Hepatocyte (in vitro differentiated cells): ENCODE data around the gene SLFNL1. TPM values are rescaled to one million over a fixed set of nuclear protein-coding genes. Genes with fewer than 3 reads are reported as not detected.

ENCODE experiments used
- DNase-seq: peaks from one replicate; pipeline ENCODE4 v3.0.0-alpha.2; 2016; ENCODE audit warnings: low spot score
- H2AFZ ChIP-seq: fragments of 200-600 bp; sonication (generic); 2 replicates; pipeline ENCODE4 v1.6.0; 2016; ENCODE audit warnings: antibody characterized with exemption, mild to moderate bottlenecking
- H3K27ac ChIP-seq: fragments of 200-600 bp; sonication (generic); 2 replicates; pipeline ENCODE4 v1.5.1; 2016; ENCODE audit warnings: mild to moderate bottlenecking
- H3K27me3 ChIP-seq: fragments of 200-600 bp; sonication (generic); 2 replicates; pipeline ENCODE4 v1.6.1; 2016
- H3K36me3 ChIP-seq: fragments of 200-600 bp; sonication (generic); replicated peaks from 2 replicates; pipeline ENCODE4 v1.5.1; 2016; ENCODE audit warnings: low read depth; ENCODE audit not compliant: insufficient read depth
- H3K4me1 ChIP-seq: fragments of 200-600 bp; sonication (generic); 2 replicates; pipeline ENCODE4 v1.5.1; 2016; ENCODE audit warnings: mild to moderate bottlenecking, moderate library complexity; ENCODE audit not compliant: insufficient read depth
- H3K4me2 ChIP-seq: fragments of 200-600 bp; sonication (generic); 2 replicates; pipeline ENCODE4 v1.6.0; 2016
- H3K4me3 ChIP-seq: fragments of 200-600 bp; sonication (generic); 2 replicates; pipeline ENCODE4 v1.5.1; 2016; ENCODE audit warnings: mild to moderate bottlenecking
- H3K79me2 ChIP-seq: fragments of 200-600 bp; sonication (generic); 2 replicates; pipeline ENCODE4 v1.6.0; 2017; ENCODE audit warnings: mild to moderate bottlenecking
- H3K9me2 ChIP-seq: fragments of 200-600 bp; sonication (generic); replicated peaks from 2 replicates; pipeline ENCODE4 v1.6.0; 2017; ENCODE audit warnings: mild to moderate bottlenecking; ENCODE audit not compliant: insufficient read depth
- H3K9me3 ChIP-seq: fragments of 200-600 bp; sonication (generic); 2 replicates; pipeline ENCODE4 v1.5.1; 2016; ENCODE audit warnings: low read depth, mild to moderate bottlenecking
- H4K20me1 ChIP-seq: fragments of 200-600 bp; sonication (generic); 2 replicates; pipeline ENCODE4 v1.6.0; 2016; ENCODE audit warnings: mild to moderate bottlenecking; ENCODE audit not compliant: insufficient read depth, poor library complexity, severe bottlenecking
- EZH2 ChIP-seq: fragments of 200-600 bp; sonication (generic); IDR thresholded peaks from 2 replicates; pipeline ENCODE4 v1.6.1; 2016; ENCODE audit warnings: antibody characterized with exemption, mild to moderate bottlenecking, borderline replicate concordance
- EZH2phosphoT487 ChIP-seq: fragments of 200-600 bp; sonication (generic); IDR thresholded peaks from one replicate; pipeline ENCODE4 v1.6.1; 2018; ENCODE audit warnings: antibody characterized with exemption, mild to moderate bottlenecking, low read depth, moderate library complexity; ENCODE audit not compliant: unreplicated experiment, severe bottlenecking
- WGBS: methylation state at CpG from one replicate; pipeline ENCODE4 v1.1.6; 2016; ENCODE audit warnings: low lambda C conversion rate; ENCODE audit errors: missing lambda C conversion rate; 5-methylcytosine and 5-hydroxymethylcytosine counted together
- polyA plus RNA-seq: library from polyadenylated mRNA; unstranded; fragments of >200 nt; fragmentation: Nextera tagmentation; extraction: Ambion mirVana; gene quantifications from 2 replicates; pipeline ENCODE4 v1.2.1, GENCODE V29; 2016
- total RNA-seq: library from RNA; depleted of rRNA; stranded (reverse); fragments of >200 nt; gene quantifications from 2 replicates; pipeline ENCODE4 v1.2.3, GENCODE V29; 2014
- TF ChIP-seq, protein P1 (sequence below): fragments of 200-600 bp; sonication (generic); IDR thresholded peaks from 2 replicates; pipeline ENCODE4 v1.5.1; 2016; ENCODE audit warnings: antibody characterized with exemption, mild to moderate bottlenecking; ENCODE audit not compliant: poor library complexity

SLFNL1 gene
- total and polyA plus RNA-seq, 2 experiments from 2014 or later = 0.18 to 0.27 TPM

- H3K4me1 ChIP-seq = no peaks in the 10 kb centered on the region
- no peaks in the 10 kb centered on the region for H4K20me1 ChIP-seq
- no peak for TF ChIP-seq EZH2
- no peak overlapping the region for H2AFZ ChIP-seq
- H3K9me2 ChIP-seq = no peaks in the 10 kb centered on the region
- no peak for DNase-seq
- H3K27me3 ChIP-seq = no peaks in the 10 kb centered on the region
- H3K9me3 ChIP-seq = no peaks in the 10 kb centered on the region
- H3K27ac ChIP-seq = no peak overlapping the region
- no peak overlapping the region for H3K4me2 ChIP-seq
- WGBS = 72% methylated on average over 3 of the region's 3 CpGs
- no peaks in the 10 kb centered on the region for H3K79me2 ChIP-seq
- H3K36me3 ChIP-seq = no peaks in the 10 kb centered on the region
- H3K4me3 ChIP-seq = no peak overlapping the region
These were observed 871 bp downstream of the SLFNL1 start for GRCh38 chr1:41020654-41021053.

DNA sequence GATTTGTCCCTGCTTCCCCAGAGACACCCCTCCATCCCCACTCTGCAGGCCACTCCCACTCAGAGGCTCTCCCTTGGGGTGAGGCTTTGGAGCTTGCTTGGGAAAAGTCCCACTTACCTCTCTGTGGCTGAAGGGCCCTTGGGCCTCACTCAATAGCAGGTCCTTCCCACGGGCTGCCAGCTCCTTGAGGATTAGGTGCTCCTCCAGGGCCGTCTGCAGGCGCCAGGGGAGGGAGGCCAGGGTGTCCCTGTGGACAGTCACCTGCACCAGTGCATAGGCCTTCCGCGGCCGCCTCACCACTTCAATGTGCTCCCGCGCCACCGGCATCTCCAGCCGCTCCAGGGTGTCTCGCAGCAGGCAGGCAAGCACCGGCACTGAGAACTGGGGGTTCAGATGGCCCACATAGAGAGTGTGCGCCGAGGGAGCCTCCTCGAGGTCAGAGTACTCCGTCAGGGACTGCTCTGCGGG is 1.4 kb downstream of the SLFNL1 start:
- Histone ChIP-seq H2AFZ (no peak overlapping the region), H4K20me1 (no peaks in the 10 kb centered on the region), H3K36me3 (no peaks in the 10 kb centered on the region), H3K9me2 (no peaks in the 10 kb centered on the region), H3K4me2 (no peak overlapping the region), H3K79me2 (no peaks in the 10 kb centered on the region), H3K9me3 (no peaks in the 10 kb centered on the region), H3K27me3 (no peaks in the 10 kb centered on the region), H3K4me1 (no peaks in the 10 kb centered on the region), H3K4me3 (no peak overlapping the region), H3K27ac (no peak overlapping the region)
- WGBS = 92% methylated on average over 17 of the region's 17 CpGs
- no peak for DNase-seq
- TF ChIP-seq, protein P1, sequence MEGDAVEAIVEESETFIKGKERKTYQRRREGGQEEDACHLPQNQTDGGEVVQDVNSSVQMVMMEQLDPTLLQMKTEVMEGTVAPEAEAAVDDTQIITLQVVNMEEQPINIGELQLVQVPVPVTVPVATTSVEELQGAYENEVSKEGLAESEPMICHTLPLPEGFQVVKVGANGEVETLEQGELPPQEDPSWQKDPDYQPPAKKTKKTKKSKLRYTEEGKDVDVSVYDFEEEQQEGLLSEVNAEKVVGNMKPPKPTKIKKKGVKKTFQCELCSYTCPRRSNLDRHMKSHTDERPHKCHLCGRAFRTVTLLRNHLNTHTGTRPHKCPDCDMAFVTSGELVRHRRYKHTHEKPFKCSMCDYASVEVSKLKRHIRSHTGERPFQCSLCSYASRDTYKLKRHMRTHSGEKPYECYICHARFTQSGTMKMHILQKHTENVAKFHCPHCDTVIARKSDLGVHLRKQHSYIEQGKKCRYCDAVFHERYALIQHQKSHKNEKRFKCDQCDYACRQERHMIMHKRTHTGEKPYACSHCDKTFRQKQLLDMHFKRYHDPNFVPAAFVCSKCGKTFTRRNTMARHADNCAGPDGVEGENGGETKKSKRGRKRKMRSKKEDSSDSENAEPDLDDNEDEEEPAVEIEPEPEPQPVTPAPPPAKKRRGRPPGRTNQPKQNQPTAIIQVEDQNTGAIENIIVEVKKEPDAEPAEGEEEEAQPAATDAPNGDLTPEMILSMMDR = no peak
- TF ChIP-seq EZH2 = no peak
- TF ChIP-seq EZH2phosphoT487 = no peak

- no peaks in the 10 kb centered on the region for H3K27me3 ChIP-seq
These were observed 2.2 kb downstream of the SLFNL1 start for GRCh38 chr1:41019353-41019745.

DNA sequence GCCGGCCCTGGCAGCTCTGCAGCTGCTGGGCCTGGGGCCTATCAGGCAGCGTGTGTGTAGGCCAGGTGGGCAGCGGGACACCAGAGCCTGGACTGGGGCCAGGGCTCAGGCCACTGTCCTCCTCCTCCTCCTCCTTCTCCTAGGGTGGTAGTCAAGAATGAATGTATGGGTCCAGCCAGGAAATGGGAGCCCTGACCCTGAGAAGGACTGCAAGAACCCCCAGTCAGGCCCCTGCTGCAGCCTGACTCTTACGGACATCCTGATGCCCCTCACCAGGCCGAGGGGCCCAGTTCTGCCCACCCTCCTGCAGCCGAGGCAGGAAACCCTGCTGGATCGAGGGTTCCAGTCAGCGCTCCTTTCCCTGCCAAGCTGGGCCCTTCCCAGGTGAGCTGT is 3.5 kb downstream of the SLFNL1 start:
- H3K4me3 ChIP-seq = no peak overlapping the region

More at GRCh38 chr1:41019353-41019745, 2.2 kb downstream of the SLFNL1 start:
- Histone ChIP-seq H3K9me3 (no peaks in the 10 kb centered on the region), H3K36me3 (no peaks in the 10 kb centered on the region), H3K4me1 (no peaks in the 10 kb centered on the region), H4K20me1 (no peaks in the 10 kb centered on the region), H3K4me2 (no peak overlapping the region), H3K9me2 (no peaks in the 10 kb centered on the region), H2AFZ (no peak overlapping the region), H3K4me3 (no peak overlapping the region), H3K79me2 (no peaks in the 10 kb centered on the region), H3K27ac (no peak overlapping the region)
- no peak for DNase-seq
- TF ChIP-seq EZH2phosphoT487 = no peak
- TF ChIP-seq EZH2 = no peak
- TF ChIP-seq, protein P1 = no peak
- 79% methylated on average over 2 of the region's 2 CpGs for WGBS

More for the DNA sequence above, 3.5 kb downstream of the SLFNL1 start:
- Histone ChIP-seq H3K9me2 (no peaks in the 10 kb centered on the region), H2AFZ (no peak overlapping the region), H3K27ac (no peak overlapping the region), H3K9me3 (no peaks in the 10 kb centered on the region), H3K27me3 (no peaks in the 10 kb centered on the region), H4K20me1 (no peaks in the 10 kb centered on the region), H3K4me1 (no peaks in the 10 kb centered on the region), H3K79me2 (no peaks in the 10 kb centered on the region), H3K4me2 (no peak overlapping the region), H3K36me3 (no peaks in the 10 kb centered on the region)
- WGBS = 98% methylated on average over 8 of the region's 8 CpGs
- TF ChIP-seq, protein P1 = no peak
- TF ChIP-seq EZH2 (no peak), EZH2phosphoT487 (no peak)
- DNase-seq = no peak
